Transverse colon (tissue), 4 donors: ENCODE measurements around the gene SLC25A48. TPM values are rescaled to one million over a fixed set of nuclear protein-coding genes. Genes with fewer than 3 reads are reported as not detected.

ENCODE experiments used
- DNase-seq: peaks from one replicate; pipeline ENCODE4 v3.0.0-alpha.2; 2019
- H3K27ac ChIP-seq, 4 donors: fragments of 200-600 bp; sonication (generic); 2 replicates each; pipeline ENCODE4 v1.5.1; 2016 to 2018; ENCODE audit warnings: inconsistent platforms in 4 of 4
- H3K27me3 ChIP-seq: fragments of 200-600 bp; sonication (generic); 2 replicates; pipeline ENCODE4 v1.5.1; 2017; ENCODE audit warnings: inconsistent platforms
- H3K36me3 ChIP-seq, 4 donors: fragments of 200-600 bp; sonication (generic); 2 replicates each; pipeline ENCODE4 v1.5.1; 2017 to 2019; ENCODE audit warnings: inconsistent platforms in 4 of 4
- H3K4me1 ChIP-seq, 4 donors: fragments of 200-600 bp; sonication (generic); 2 replicates each; pipeline ENCODE4 v1.5.1; 2017 to 2020; ENCODE audit warnings: inconsistent platforms in 4 of 4
- H3K4me3 ChIP-seq, 4 donors: fragments of 200-600 bp; sonication (generic); 1 replicate in 1 of 4; 2 replicates in 3 of 4; pipeline versions ENCODE4 v1.5.1 to v1.6.1; 2017 to 2019; ENCODE audit warnings: inconsistent platforms in 4 of 4
- H3K9me3 ChIP-seq, 2 donors: fragments of 200-600 bp; sonication (generic); 2 replicates each; pipeline ENCODE4 v1.5.1; 2017 to 2019; ENCODE audit warnings: inconsistent platforms in 2 of 2
- EP300 ChIP-seq: sonication (generic); formaldehyde crosslinking; IDR thresholded peaks from one replicate; pipeline ENCODE4 v1.6.1; 2017; ENCODE audit warnings: antibody characterized with exemption, low read depth
- POLR2A ChIP-seq: fragments of 450-650 bp; IDR thresholded peaks from one replicate; pipeline ENCODE4 v1.6.1; 2016; ENCODE audit warnings: antibody characterized with exemption, mild to moderate bottlenecking, moderate library complexity
- POLR2AphosphoS5 ChIP-seq, 3 donors: sonication (generic); formaldehyde crosslinking; IDR thresholded peaks; one replicate each; pipeline ENCODE4 v1.6.1; 2016; ENCODE audit warnings: antibody characterized with exemption in 3 of 3
- WGBS, 2 donors: methylation state at CpG; one replicate each; pipeline ENCODE4 v1.1.5; 2018; ENCODE audit warnings: low coverage in 1 of 2; 5-methylcytosine and 5-hydroxymethylcytosine counted together
- in situ Hi-C, 4 donors: fragments of 200-750 bp; cut with MboI; loops; one replicate each; pipeline versions ENCODE4 v1.15.0 to v1.15.1; 2017; ENCODE audit warnings: low sequenced_read_pairs in 3 of 4, low pct_ligation_motif_present in 1 of 4, low pct_unique_long_range_greater_than_20kb in 1 of 4
- intact Hi-C: fragments of 100-400 bp; cut with DNase I; formaldehyde crosslinking; loops from one replicate; pipeline ENCODE4 v1.15.1; 2023; ENCODE audit warnings: low total_unique reads
- total RNA-seq, 4 donors: library from RNA; depleted of rRNA; stranded (reverse); fragments of >200 nt; gene quantifications; one replicate each; pipeline ENCODE4 v1.1.0, GENCODE V29; 2016
- TF ChIP-seq, protein P1 (sequence below), 5 experiments: fragments of 200-600 bp in 3 of 5; fragments of 450-650 bp in 2 of 5; sonication (generic) in 3 of 5; IDR thresholded peaks; 1 replicate in 2 of 5; 2 replicates in 3 of 5; pipeline ENCODE4 v1.5.1; 2016 to 2017; ENCODE audit warnings: antibody characterized with exemption in 5 of 5, inconsistent platforms in 3 of 5, mild to moderate bottlenecking in 2 of 5, moderate library complexity in 1 of 5

The SLC25A48 gene
- total RNA-seq, 4 donors from 2014 or later: 0.48 to 2.6 (median 1.8) TPM; not detected in 1

DNA sequence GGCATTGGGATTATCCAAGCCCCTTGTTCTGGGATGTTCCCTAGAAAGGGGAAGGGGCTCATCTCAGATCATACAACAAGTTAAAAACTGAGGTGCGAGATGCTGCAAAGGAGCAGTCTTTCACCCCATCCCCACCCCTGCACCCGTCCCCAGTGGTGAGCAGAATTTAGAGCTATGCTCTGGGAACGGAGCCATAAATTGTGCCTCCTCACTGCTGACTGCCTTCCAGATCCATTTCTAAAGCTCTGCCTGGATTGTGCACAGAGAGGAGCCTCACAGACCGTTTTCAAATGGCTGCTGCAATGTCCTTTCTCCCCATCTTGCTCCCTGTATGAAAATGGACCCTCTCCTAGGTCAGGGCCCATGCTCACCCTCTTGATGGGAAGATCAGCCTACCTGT, 8.3 kb downstream of the SLC25A48 start:
- intact Hi-C loops (no loop called here), in situ Hi-C loops (loop anchor here in 2 of 4 donors (25.0 kb wide), 1 partner anchor 380 kb away; the partner anchor contains the start of gene TIFAB (in 2 of the 2))
- no peaks in the 10 kb centered on the region for H3K9me3 ChIP-seq
- peaks cover 0 to 5% (median 2%) of the 10 kb centered on the region in 4 donors for H3K4me1 ChIP-seq
- no peaks in the 10 kb centered on the region for H3K27me3 ChIP-seq
- H3K4me3 ChIP-seq: no peak overlapping the region
- TF ChIP-seq EP300 (no peak), POLR2A (no peak), POLR2AphosphoS5 (IDR thresholded peaks at IDR 0.05) (no peak)
- TF ChIP-seq, protein P1, sequence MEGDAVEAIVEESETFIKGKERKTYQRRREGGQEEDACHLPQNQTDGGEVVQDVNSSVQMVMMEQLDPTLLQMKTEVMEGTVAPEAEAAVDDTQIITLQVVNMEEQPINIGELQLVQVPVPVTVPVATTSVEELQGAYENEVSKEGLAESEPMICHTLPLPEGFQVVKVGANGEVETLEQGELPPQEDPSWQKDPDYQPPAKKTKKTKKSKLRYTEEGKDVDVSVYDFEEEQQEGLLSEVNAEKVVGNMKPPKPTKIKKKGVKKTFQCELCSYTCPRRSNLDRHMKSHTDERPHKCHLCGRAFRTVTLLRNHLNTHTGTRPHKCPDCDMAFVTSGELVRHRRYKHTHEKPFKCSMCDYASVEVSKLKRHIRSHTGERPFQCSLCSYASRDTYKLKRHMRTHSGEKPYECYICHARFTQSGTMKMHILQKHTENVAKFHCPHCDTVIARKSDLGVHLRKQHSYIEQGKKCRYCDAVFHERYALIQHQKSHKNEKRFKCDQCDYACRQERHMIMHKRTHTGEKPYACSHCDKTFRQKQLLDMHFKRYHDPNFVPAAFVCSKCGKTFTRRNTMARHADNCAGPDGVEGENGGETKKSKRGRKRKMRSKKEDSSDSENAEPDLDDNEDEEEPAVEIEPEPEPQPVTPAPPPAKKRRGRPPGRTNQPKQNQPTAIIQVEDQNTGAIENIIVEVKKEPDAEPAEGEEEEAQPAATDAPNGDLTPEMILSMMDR (IDR thresholded peaks at IDR 0.05): no peak
- no peak overlapping the region for H3K27ac ChIP-seq
- WGBS, 2 donors: 71% methylated on average over 4 of the region's 4 CpGs; no CpG with 5 or more reads in 1 of the 2 donors
- no peak for DNase-seq
- no peaks in the 10 kb centered on the region for H3K36me3 ChIP-seq

GRCh38 chr5:135843571-135844337, 9.3 kb downstream of the SLC25A48 start:
- WGBS, 2 donors: 67 to 84% methylated on average over 1 to 6 of the region's 6 CpGs
- peak overlapping the region in 3 of 4 donors; percentile 12 to 38 (median 37) for H3K27ac ChIP-seq
- peaks cover 0 to 5% (median 2%) of the 10 kb centered on the region in 4 donors for H3K4me1 ChIP-seq
- intact Hi-C loops (no loop called here), in situ Hi-C loops (loop anchor here in 2 of 4 donors (25.0 kb wide), 1 partner anchor 381 kb away; the partner anchor contains the start of gene TIFAB (in 2 of the 2))
- H3K9me3 ChIP-seq: no peaks in the 10 kb centered on the region
- TF ChIP-seq, protein P1 (IDR thresholded peaks at IDR 0.05): no peak
- no peak for TF ChIP-seq EP300
- no peak for TF ChIP-seq POLR2AphosphoS5 (IDR thresholded peaks at IDR 0.05)
- TF ChIP-seq POLR2A: no peak
- no peaks in the 10 kb centered on the region for H3K27me3 ChIP-seq
- H3K4me3 ChIP-seq: no peak overlapping the region
- no peaks in the 10 kb centered on the region for H3K36me3 ChIP-seq
- DNase-seq: peak; percentile 85

DNA sequence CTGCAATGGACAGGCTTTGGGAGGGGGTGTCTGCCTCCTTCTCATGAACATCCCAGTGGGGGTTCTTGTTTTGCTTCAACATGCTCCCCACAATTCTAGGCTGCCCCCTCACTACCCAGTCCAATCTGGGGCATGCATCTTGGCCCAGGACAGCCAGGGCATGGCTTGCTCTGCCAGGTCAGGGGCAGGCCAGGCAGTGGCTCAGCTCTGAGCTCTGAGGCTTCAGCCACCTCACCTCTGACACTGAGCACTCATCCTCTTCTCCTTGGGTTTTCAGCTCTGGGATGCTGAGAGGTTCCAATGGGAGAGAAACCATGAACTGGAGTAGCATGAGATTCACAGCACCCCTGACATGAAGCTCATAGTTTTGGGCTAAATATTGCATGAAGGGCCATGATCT, 11.8 kb downstream of the SLC25A48 start:
- H3K4me3 ChIP-seq: no peak overlapping the region
- H3K4me1 ChIP-seq: peaks cover 0 to 5% (median 2%) of the 10 kb centered on the region in 4 donors
- H3K9me3 ChIP-seq: no peaks in the 10 kb centered on the region
- H3K27me3 ChIP-seq: no peaks in the 10 kb centered on the region
- DNase-seq: no peak
- intact Hi-C loops: no loop called here
- in situ Hi-C loops: loop anchor here in 2 of 4 donors (25.0 kb wide), 1 partner anchor 384 kb away; the partner anchor contains the start of gene TIFAB (in 2 of the 2)
- no peak overlapping the region for H3K27ac ChIP-seq
- no peaks in the 10 kb centered on the region for H3K36me3 ChIP-seq
- TF ChIP-seq EP300 (no peak), POLR2A (no peak), POLR2AphosphoS5 (IDR thresholded peaks at IDR 0.05) (no peak)
- TF ChIP-seq, protein P1 (IDR thresholded peaks at IDR 0.05): no peak

GRCh38 chr5:135847976-135848375, 13.5 kb downstream of the SLC25A48 start:
- no peaks in the 10 kb centered on the region for H3K9me3 ChIP-seq
- 69 to 100% methylated on average over 1 of the region's 1 CpG for WGBS, 2 donors
- in situ Hi-C loops (loop anchor here in 2 of 4 donors (25.0 kb wide), 1 partner anchor 386 kb away; the partner anchor contains the start of gene TIFAB (in 2 of the 2)), intact Hi-C loops (no loop called here)
- no peak overlapping the region for H3K27ac ChIP-seq
- DNase-seq: no peak
- no peaks in the 10 kb centered on the region for H3K36me3 ChIP-seq
- H3K27me3 ChIP-seq: no peaks in the 10 kb centered on the region
- TF ChIP-seq, protein P1 (IDR thresholded peaks at IDR 0.05): no peak
- TF ChIP-seq POLR2A: no peak
- TF ChIP-seq POLR2AphosphoS5 (IDR thresholded peaks at IDR 0.05): no peak
- no peak for TF ChIP-seq EP300
- peaks cover 0 to 5% (median 2%) of the 10 kb centered on the region in 4 donors for H3K4me1 ChIP-seq
- no peak overlapping the region for H3K4me3 ChIP-seq
